K562 (cell line): ENCODE measurements around the gene NLK. TPM values are rescaled to one million over a fixed set of nuclear protein-coding genes. Genes with fewer than 3 reads are reported as not detected.
A peak's percentile ranks its signal among the peaks of the same experiment; 100 is the strongest.
"Not testable (repeated sequence)": the region's sequence is repeated elsewhere in the genome, so short reads cannot be mapped to it uniquely, and the experiment has no call there.

Source experiments
- ATAC-seq: fragments of 200-7000 bp; cut with Tn5 transposase; 3 replicates; pipeline ENCODE4 v1.9.1; 2020; ENCODE audit warnings: moderate library complexity
- BruUV-seq: library from RNA; stranded (reverse); fragments of 400-500 nt; replicated peaks from 2 replicates; lab custom pipeline; 2021; lab: Mats Ljungman, UMichigan
- CTCF ChIA-PET: fragments of 300-600 bp; formaldehyde crosslinking; extraction: SDS; loops from one replicate; lab custom pipeline; 2021; ENCODE audit warnings: low intra/inter-chr PET ratio; lab: Yijun Ruan, JAX
- POLR2A ChIA-PET: fragments of 300-600, 350-650 bp; sonication (Branson Sonifier 250); formaldehyde crosslinking; extraction: SDS; loops from one replicate; lab custom pipeline; 2021; ENCODE audit warnings: antibody characterized with exemption, inconsistent platforms; lab: Yijun Ruan, JAX
- DNase-seq, 4 experiments: peaks; one replicate each; pipeline versions ENCODE4 v3.0.0 to v3.0.0-alpha.2; 2011 to 2018; ENCODE audit warnings: low spot score in 3 of 4, mixed read lengths in 3 of 4; ENCODE audit errors: extremely low read depth in 1 of 4
- FAIRE-seq: peaks from 2 replicates; lab custom pipeline; 2011; peaks lifted over from hg19 to GRCh38; lab: Jason Lieb, UNC
- H2AFZ ChIP-seq: 2 replicates; pipeline ENCODE4 v1.6.0; 2011; ENCODE audit warnings: low read depth, low read length, control low read depth, inconsistent platforms
- H3K27ac ChIP-seq: fragments of 200-600 bp; 3 replicates; pipeline ENCODE4 v1.8.0; 2011; ENCODE audit warnings: low read depth, mild to moderate bottlenecking, control low read depth, inconsistent platforms, low read length, moderate library complexity, mixed read lengths; ENCODE audit errors: extremely low read depth
- H3K27me3 ChIP-seq, 2 experiments: fragments of 300-600 bp in 1 of 2; 2 replicates in 1 of 2; 3 replicates in 1 of 2; pipeline versions ENCODE4 v1.6.0 to v1.8.0; 2011; ENCODE audit warnings: inconsistent platforms in 2 of 2, low read length in 2 of 2, mild to moderate bottlenecking in 1 of 2, mixed read lengths in 1 of 2, moderate library complexity in 1 of 2; ENCODE audit not compliant: control insufficient read depth in 2 of 2, insufficient read depth in 2 of 2
- H3K36me3 ChIP-seq: fragments of 300-600 bp; 3 replicates; pipeline ENCODE4 v1.8.0; 2011; ENCODE audit warnings: mild to moderate bottlenecking, low read length, inconsistent platforms; ENCODE audit not compliant: control insufficient read depth, insufficient read depth
- H3K4me1 ChIP-seq, 2 experiments: fragments of 200-600 bp in 1 of 2; replicated peaks in 1 of 2; 2 replicates in 1 of 2; 3 replicates in 1 of 2; pipeline versions ENCODE4 v1.5.1 to v1.8.0; 2011; ENCODE audit warnings: inconsistent platforms in 2 of 2, low read length in 2 of 2, mild to moderate bottlenecking in 1 of 2, mixed read lengths in 1 of 2, moderate library complexity in 1 of 2; ENCODE audit not compliant: control insufficient read depth in 2 of 2, insufficient read depth in 2 of 2
- H3K4me2 ChIP-seq: 2 replicates; pipeline ENCODE4 v1.6.1; 2011; ENCODE audit warnings: low read length, control low read depth, inconsistent platforms, mixed read lengths; ENCODE audit not compliant: insufficient read depth
- H3K4me3 ChIP-seq: fragments of 200-600 bp; sonication (generic), shearing (Covaris generic); 2 replicates; pipeline ENCODE4 v1.5.1; 2016; ENCODE audit warnings: control low read depth, inconsistent platforms
- H3K79me2 ChIP-seq: fragments of 200-600 bp; 3 replicates; pipeline ENCODE4 v1.8.0; 2011; ENCODE audit warnings: low read length, inconsistent platforms; ENCODE audit not compliant: control insufficient read depth, insufficient read depth
- H3K9ac ChIP-seq, 2 experiments: 2 replicates each; pipeline versions ENCODE4 v1.6.0 to v1.6.1; 2011; ENCODE audit warnings: low read depth in 2 of 2, low read length in 2 of 2, control low read depth in 1 of 2, inconsistent platforms in 1 of 2, mild to moderate bottlenecking in 1 of 2, mixed read lengths in 1 of 2; ENCODE audit not compliant: insufficient read depth in 1 of 2
- H3K9me1 ChIP-seq: one replicate; pipeline ENCODE4 v1.6.0; 2011; ENCODE audit warnings: inconsistent platforms, mild to moderate bottlenecking, low read length, moderate library complexity; ENCODE audit not compliant: control insufficient read depth, insufficient read depth
- H3K9me3 ChIP-seq: replicated peaks from 2 replicates; pipeline ENCODE4 v1.5.1; 2011; ENCODE audit warnings: low read depth, low read length, inconsistent platforms; ENCODE audit not compliant: control insufficient read depth, insufficient read depth
- H4K20me1 ChIP-seq: replicated peaks from 2 replicates; pipeline ENCODE4 v1.6.1; 2011; ENCODE audit warnings: low read length, inconsistent platforms, mixed read lengths; ENCODE audit not compliant: control insufficient read depth, insufficient read depth
- C11orf30 ChIP-seq: fragments of 450-650 bp; IDR thresholded peaks from 2 replicates; pipeline ENCODE4 v1.6.1; 2016; ENCODE audit warnings: low read depth, mild to moderate bottlenecking
- CBFA2T3 ChIP-seq: fragments of 450-650 bp; IDR thresholded peaks from 2 replicates; pipeline ENCODE4 v1.6.1; 2017
- EHMT2 ChIP-seq: fragments of 450-650 bp; IDR thresholded peaks from 2 replicates; pipeline ENCODE4 v1.6.1; 2018; ENCODE audit warnings: antibody characterized with exemption
- MAFG ChIP-seq: fragments of 450-650 bp; conservative IDR thresholded peaks from 2 replicates; pipeline ENCODE4 v1.6.1; 2016; ENCODE audit warnings: missing genetic modification characterization, missing compliant biosample characterization
- ZNF316 ChIP-seq: fragments of 450-650 bp; IDR thresholded peaks from 2 replicates; pipeline ENCODE4 v1.6.1; 2016
- WGBS: fragments of 100-300 bp; shearing (Covaris generic); methylation state at CpG from one replicate; pipeline ENCODE4 v1.1.6; 2016; ENCODE audit warnings: low coverage, mixed read lengths; ENCODE audit not compliant: insufficient coverage; ENCODE audit errors: missing lambda C conversion rate; 5-methylcytosine and 5-hydroxymethylcytosine counted together
- in situ Hi-C: fragments of 300-500 bp; cut with MboI; formaldehyde crosslinking; loops from 4 replicates; pipeline ENCODE4 v1.15.0; 2018; ENCODE audit warnings: inconsistent platforms, mixed read lengths
- intact Hi-C: fragments of 100-400 bp; cut with micrococcal nuclease; formaldehyde crosslinking; loops from 2 replicates; pipeline ENCODE4 v1.14.2; 2022
- polyA plus RNA-seq, 8 experiments: library from polyadenylated mRNA; depleted of rRNA in 4 of 8; stranded (reverse) in 5 of 8; unstranded in 3 of 8; fragments of >200 nt; fragmentation: Nextera tagmentation in 2 of 8; fragmentation: Illumina TruSeq in 1 of 8; extraction: Ambion mirVana in 2 of 8; extraction: Trizol in 1 of 8; gene quantifications; 2 replicates each; pipeline versions ENCODE4 v1.2.1 to v1.2.3, GENCODE V29; 2011 to 2014; ENCODE audit warnings: inconsistent platforms in 1 of 8, missing spikeins in 1 of 8
- total RNA-seq, 7 experiments: library from RNA; depleted of rRNA in 6 of 7; stranded (reverse); fragments of >200 nt in 6 of 7; fragmentation: Illumina TruSeq in 2 of 7; extraction: Trizol in 2 of 7; gene quantifications; 2 replicates each; pipeline versions ENCODE4 v1.2.1 to v1.2.3, GENCODE V29; 2011 to 2021; ENCODE audit warnings: low replicate concordance in 1 of 7
- TF ChIP-seq, protein P1 (sequence below): sonication (generic); IDR thresholded peaks from 2 replicates; pipeline ENCODE4 v1.6.1; 2016

Gene NLK
- total and polyA plus RNA-seq, 9 of the 15 experiments (the other 6 are each of a cell fraction or from before 2014, with no cell fraction given) = 10.9 to 59.6 (median 26.7) TPM

- H3K79me2 ChIP-seq, BruUV-seq, intact Hi-C loops, H3K27me3 ChIP-seq, ATAC-seq, H3K9ac ChIP-seq, H3K4me3 ChIP-seq, FAIRE-seq, CTCF ChIA-PET, H3K9me1 ChIP-seq, H3K36me3 ChIP-seq, H4K20me1 ChIP-seq, H3K27ac ChIP-seq, H3K4me2 ChIP-seq, H3K9me3 ChIP-seq: not testable (repeated sequence)
- H2AFZ ChIP-seq = peak overlapping the region; percentile 55; the same call in 1 of the 2 replicates
- 10% methylated on average over 13 of the region's 13 CpGs for WGBS
- POLR2A ChIA-PET = interaction anchor here (0.6 to 1.1 kb wide), 5 partner anchors 10 to 468 kb away, joined by 3 read pairs; no protein-coding TSS in a partner anchor
- peak in 1 of 4 experiments; percentile 53 for DNase-seq
- peak; percentile 79 for TF ChIP-seq ZNF316
- 0 out of 2 replicates have a peak, but pooled peaks have one; percentile 36 for TF ChIP-seq EHMT2
- TF ChIP-seq, protein P1, sequence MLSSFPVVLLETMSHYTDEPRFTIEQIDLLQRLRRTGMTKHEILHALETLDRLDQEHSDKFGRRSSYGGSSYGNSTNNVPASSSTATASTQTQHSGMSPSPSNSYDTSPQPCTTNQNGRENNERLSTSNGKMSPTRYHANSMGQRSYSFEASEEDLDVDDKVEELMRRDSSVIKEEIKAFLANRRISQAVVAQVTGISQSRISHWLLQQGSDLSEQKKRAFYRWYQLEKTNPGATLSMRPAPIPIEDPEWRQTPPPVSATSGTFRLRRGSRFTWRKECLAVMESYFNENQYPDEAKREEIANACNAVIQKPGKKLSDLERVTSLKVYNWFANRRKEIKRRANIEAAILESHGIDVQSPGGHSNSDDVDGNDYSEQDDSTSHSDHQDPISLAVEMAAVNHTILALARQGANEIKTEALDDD = 0 out of 2 replicates have a peak, but pooled peaks have one; percentile 27
- peak; percentile 62 for TF ChIP-seq MAFG (tag)
- peak; percentile 76 for TF ChIP-seq C11orf30
- TF ChIP-seq CBFA2T3 = peak; percentile 42; the same call in 1 of the 2 replicates
- H3K4me1 ChIP-seq = peaks cover 9 to 15% of the 10 kb centered on the region in 2 experiments; a peak in 4 of 5 replicates
- in situ Hi-C loops = loop anchor here (10.0 kb wide), 1 partner anchor 431 kb away; the partner anchor contains the start of gene NOS2
Observed at GRCh38 chr17:28236033-28236653, 193.7 kb downstream of the NLK start.
